Endothelial cell of umbilical vein (primary cell): Measurements from ENCODE around the gene ZSCAN4. TPM values are rescaled to one million over a fixed set of nuclear protein-coding genes. Genes with fewer than 3 reads are reported as not detected.

Source experiments
- BruUV-seq: library from RNA; stranded (reverse); fragments of 400-500 nt; replicated peaks from 2 replicates; lab custom pipeline; 2021; lab: Mats Ljungman, UMichigan
- CTCF ChIA-PET: fragments of 300-600, 350-600 bp; sonication (Branson Sonifier 250); formaldehyde crosslinking; loops from one replicate; lab custom pipeline; 2021; ENCODE audit warnings: antibody characterized with exemption, inconsistent platforms; lab: Charles Lee
- POLR2A ChIA-PET: fragments of 300-600, 350-600 bp; sonication (Branson Sonifier 250); formaldehyde crosslinking; loops from one replicate; lab custom pipeline; 2021; ENCODE audit warnings: antibody characterized with exemption, inconsistent platforms; lab: Charles Lee
- DNase-seq: peaks from one replicate; pipeline ENCODE4 v3.0.0-alpha.2; 2011; ENCODE audit warnings: low read depth, low spot score
- FAIRE-seq: peaks from 2 replicates; lab custom pipeline; 2011; peaks lifted over from hg19 to GRCh38; lab: Jason Lieb, UNC
- H2AFZ ChIP-seq: 2 replicates; pipeline ENCODE4 v1.6.0; 2012; ENCODE audit warnings: low read depth, low read length, control low read depth, inconsistent platforms
- H3K27ac ChIP-seq: 2 replicates; pipeline ENCODE4 v1.5.1; 2011; ENCODE audit warnings: low read depth, mild to moderate bottlenecking, control low read depth, low read length, moderate library complexity; ENCODE audit not compliant: insufficient read depth
- H3K27me3 ChIP-seq, 2 experiments: 2 replicates each; pipeline versions ENCODE4 v1.6.0 to v1.6.1; 2011; ENCODE audit warnings: low read length in 2 of 2, mixed read lengths in 1 of 2; ENCODE audit not compliant: control insufficient read depth in 2 of 2, insufficient read depth in 2 of 2
- H3K36me3 ChIP-seq, 2 experiments: 2 replicates in 1 of 2; 3 replicates in 1 of 2; pipeline ENCODE4 v1.5.1; 2011; ENCODE audit warnings: low read length in 2 of 2, mild to moderate bottlenecking in 1 of 2, moderate library complexity in 1 of 2; ENCODE audit not compliant: control insufficient read depth in 2 of 2, insufficient read depth in 2 of 2; ENCODE audit errors: extremely low read depth in 1 of 2
- H3K4me1 ChIP-seq: 3 replicates; pipeline ENCODE4 v1.5.1; 2011; ENCODE audit warnings: mild to moderate bottlenecking, low read length; ENCODE audit not compliant: control insufficient read depth, insufficient read depth; ENCODE audit errors: extremely low read depth
- H3K4me2 ChIP-seq: 2 replicates; pipeline ENCODE4 v1.6.1; 2011; ENCODE audit warnings: low read length, control low read depth, mixed read lengths; ENCODE audit not compliant: insufficient read depth
- H3K4me3 ChIP-seq, 3 experiments: fragments of 200-600 bp in 1 of 3; sonication (generic), shearing (Covaris generic) in 1 of 3; replicated peaks in 1 of 3; 2 replicates each; pipeline ENCODE4 v1.5.1; 2011 to 2016; ENCODE audit warnings: control low read depth in 3 of 3, low read length in 3 of 3, mild to moderate bottlenecking in 2 of 3, inconsistent platforms in 1 of 3, low read depth in 1 of 3, moderate library complexity in 1 of 3; ENCODE audit not compliant: insufficient read depth in 1 of 3
- H3K79me2 ChIP-seq: 2 replicates; pipeline ENCODE4 v1.6.0; 2012; ENCODE audit warnings: low read length, inconsistent platforms; ENCODE audit not compliant: control insufficient read depth, insufficient read depth
- H3K9ac ChIP-seq: replicated peaks from 2 replicates; pipeline ENCODE3; 2011; ENCODE audit warnings: low read length, control low read depth; ENCODE audit not compliant: insufficient read depth; ENCODE audit errors: extremely low read depth
- H3K9me1 ChIP-seq: replicated peaks from 3 replicates; pipeline ENCODE4 v1.6.0; 2011; ENCODE audit warnings: mild to moderate bottlenecking, low read length; ENCODE audit not compliant: control insufficient read depth, insufficient read depth; ENCODE audit errors: extremely low read depth
- H3K9me3 ChIP-seq: replicated peaks from 2 replicates; pipeline ENCODE4 v1.5.1; 2012; ENCODE audit warnings: low read length, inconsistent platforms; ENCODE audit not compliant: control insufficient read depth, insufficient read depth
- H4K20me1 ChIP-seq: replicated peaks from 2 replicates; pipeline ENCODE3; 2011; ENCODE audit warnings: mild to moderate bottlenecking, low read length; ENCODE audit not compliant: control insufficient read depth, insufficient read depth; ENCODE audit errors: extremely low read depth
- EZH2 ChIP-seq: IDR thresholded peaks from 2 replicates; pipeline ENCODE4 v1.6.1; 2012; ENCODE audit warnings: borderline replicate concordance, low read depth, mild to moderate bottlenecking, moderate library complexity, low read length, inconsistent platforms; ENCODE audit not compliant: severe bottlenecking
- FOS ChIP-seq: IDR thresholded peaks from 2 replicates; pipeline ENCODE4 v1.6.1; 2011; ENCODE audit warnings: mild to moderate bottlenecking, low read length, moderate library complexity, borderline replicate concordance; ENCODE audit not compliant: insufficient read depth
- GATA2 ChIP-seq: IDR thresholded peaks from 2 replicates; pipeline ENCODE4 v1.7.0; 2011; ENCODE audit warnings: low read depth, mild to moderate bottlenecking, moderate library complexity, mixed read lengths, low read length; ENCODE audit not compliant: insufficient read length, insufficient read depth
- JUN ChIP-seq: IDR thresholded peaks from 2 replicates; pipeline ENCODE4 v1.6.1; 2011; ENCODE audit warnings: borderline replicate concordance, low read depth; ENCODE audit not compliant: insufficient read length, insufficient read depth
- MYC ChIP-seq: IDR thresholded peaks from one replicate; pipeline ENCODE4 v1.6.1; 2011; ENCODE audit warnings: mild to moderate bottlenecking, low read depth, low read length
- POLR2A ChIP-seq: IDR thresholded peaks from 2 replicates; pipeline ENCODE4 v1.6.1; 2012; ENCODE audit warnings: low read depth, mild to moderate bottlenecking, control low read depth, low read length
- POLR2AphosphoS5 ChIP-seq: IDR thresholded peaks from 2 replicates; pipeline ENCODE4 v1.6.1; 2012; ENCODE audit warnings: low read depth, mild to moderate bottlenecking, control low read depth, low read length, moderate library complexity; ENCODE audit not compliant: insufficient read depth
- dilution Hi-C: fragments of 300-500 bp; cut with MboI; formaldehyde crosslinking; loops from one replicate; pipeline ENCODE4 v1.15.0; 2019; ENCODE audit warnings: low sequenced_read_pairs; ENCODE audit not compliant: extremely low pct_ligation_motif_present
- intact Hi-C: fragments of 100-400 bp; cut with micrococcal nuclease; formaldehyde crosslinking; loops from one replicate; pipeline ENCODE4 v1.10.0; 2022
- polyA plus RNA-seq, 4 experiments: library from polyadenylated mRNA; depleted of rRNA in 3 of 4; stranded (reverse) in 3 of 4; unstranded in 1 of 4; fragments of >200 nt; gene quantifications; 2 replicates each; pipeline versions ENCODE4 v1.2.1 to v1.2.3, GENCODE V29; 2011 to 2012; ENCODE audit warnings: missing spikeins in 1 of 4
- total RNA-seq: library from RNA; stranded (reverse); gene quantifications from 2 replicates; pipeline ENCODE4 v1.2.3, GENCODE V29; 2021
- TF ChIP-seq, protein P1 (sequence below), 2 donors: IDR thresholded peaks; 1 replicate in 1 of 2; 2 replicates in 1 of 2; pipeline ENCODE4 v1.5.1; 2011; ENCODE audit warnings: low read length in 2 of 2, mild to moderate bottlenecking in 2 of 2, moderate library complexity in 2 of 2, control low read depth in 1 of 2, inconsistent platforms in 1 of 2, low read depth in 1 of 2; ENCODE audit not compliant: insufficient read depth in 1 of 2; ENCODE audit errors: extremely low read depth in 1 of 2
- TF ChIP-seq, protein P2 (sequence below): IDR thresholded peaks from 2 replicates; pipeline ENCODE4 v1.6.1; 2011; ENCODE audit not compliant: insufficient read depth, insufficient read length

Gene ZSCAN4
- total and polyA plus RNA-seq, 2 donors (not counting 3 experiments of a cell fraction or from before 2014, with no cell fraction given): not detected

DNA sequence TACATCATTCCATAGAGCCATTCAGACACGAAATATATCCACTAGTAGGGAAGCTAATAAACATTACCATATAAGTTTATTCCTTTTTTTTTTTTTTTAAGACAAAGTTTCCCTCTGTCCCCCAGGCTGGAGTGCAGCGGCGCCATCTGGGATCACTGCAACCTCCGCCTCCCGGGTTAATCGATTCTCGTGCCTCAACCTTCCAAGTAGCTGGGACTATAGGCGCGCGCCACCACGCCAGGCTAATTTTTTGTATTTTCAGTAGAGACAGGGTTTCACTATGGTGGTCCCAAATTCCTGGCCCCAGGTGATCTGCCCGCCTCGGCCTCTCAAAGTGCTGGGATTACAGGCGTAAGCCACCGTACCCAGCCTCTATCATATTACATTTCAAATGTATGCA, 40.9 kb downstream of the ZSCAN4 start:
- Histone ChIP-seq H3K27ac (no peak overlapping the region), H3K9ac (no peak overlapping the region), H3K79me2 (no peaks in the 10 kb centered on the region), H3K36me3 (no peaks in the 10 kb centered on the region), H3K4me3 (no peak overlapping the region), H2AFZ (no peak overlapping the region), H3K4me2 (no peak overlapping the region), H3K9me3 (no peaks in the 10 kb centered on the region), H3K4me1 (no peaks in the 10 kb centered on the region), H4K20me1 (no peaks in the 10 kb centered on the region), H3K9me1 (no peaks in the 10 kb centered on the region), H3K27me3 (peaks cover 0 to 16% of the 10 kb centered on the region in 2 experiments)
- ChIA-PET POLR2A (no interaction called here), CTCF (no interaction called here)
- dilution Hi-C loops (no loop called here), intact Hi-C loops (no loop called here)
- TF ChIP-seq, protein P1, sequence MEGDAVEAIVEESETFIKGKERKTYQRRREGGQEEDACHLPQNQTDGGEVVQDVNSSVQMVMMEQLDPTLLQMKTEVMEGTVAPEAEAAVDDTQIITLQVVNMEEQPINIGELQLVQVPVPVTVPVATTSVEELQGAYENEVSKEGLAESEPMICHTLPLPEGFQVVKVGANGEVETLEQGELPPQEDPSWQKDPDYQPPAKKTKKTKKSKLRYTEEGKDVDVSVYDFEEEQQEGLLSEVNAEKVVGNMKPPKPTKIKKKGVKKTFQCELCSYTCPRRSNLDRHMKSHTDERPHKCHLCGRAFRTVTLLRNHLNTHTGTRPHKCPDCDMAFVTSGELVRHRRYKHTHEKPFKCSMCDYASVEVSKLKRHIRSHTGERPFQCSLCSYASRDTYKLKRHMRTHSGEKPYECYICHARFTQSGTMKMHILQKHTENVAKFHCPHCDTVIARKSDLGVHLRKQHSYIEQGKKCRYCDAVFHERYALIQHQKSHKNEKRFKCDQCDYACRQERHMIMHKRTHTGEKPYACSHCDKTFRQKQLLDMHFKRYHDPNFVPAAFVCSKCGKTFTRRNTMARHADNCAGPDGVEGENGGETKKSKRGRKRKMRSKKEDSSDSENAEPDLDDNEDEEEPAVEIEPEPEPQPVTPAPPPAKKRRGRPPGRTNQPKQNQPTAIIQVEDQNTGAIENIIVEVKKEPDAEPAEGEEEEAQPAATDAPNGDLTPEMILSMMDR (IDR thresholded peaks at IDR 0.05; ENCODE audit: extremely low read depth in 1 of 2, insufficient read depth in 1 of 2, low read depth in 1 of 2, low read length in 2 of 2): no peak
- no peak for TF ChIP-seq JUN
- TF ChIP-seq MYC: no peak
- TF ChIP-seq, protein P2, sequence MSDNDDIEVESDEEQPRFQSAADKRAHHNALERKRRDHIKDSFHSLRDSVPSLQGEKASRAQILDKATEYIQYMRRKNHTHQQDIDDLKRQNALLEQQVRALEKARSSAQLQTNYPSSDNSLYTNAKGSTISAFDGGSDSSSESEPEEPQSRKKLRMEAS: no peak
- TF ChIP-seq FOS: no peak
- no peak for TF ChIP-seq GATA2
- no peak for TF ChIP-seq EZH2
- TF ChIP-seq POLR2A: no peak
- no peak for TF ChIP-seq POLR2AphosphoS5
- FAIRE-seq: no peak
- BruUV-seq: no TSS peak
- DNase-seq: no peak
